Activated CD8-positive, alpha-beta T cell treated with anti-CD3 and anti-CD28 coated beads for 36 hours (primary cell): Measurements from ENCODE around the gene NIN. TPM values are rescaled to one million over a fixed set of nuclear protein-coding genes. Genes with fewer than 3 reads are reported as not detected.

Experiments
- ATAC-seq: fragments of 200-7000 bp; cut with Tn5 transposase; one replicate; pipeline ENCODE4 v1.10.0; 2021; ENCODE audit warnings: mild to moderate bottlenecking, moderate library complexity
- CTCF ChIA-PET: fragments of 350-600 bp; sonication (Branson Sonifier 250); formaldehyde crosslinking; loops from one replicate; lab custom pipeline; 2021; ENCODE audit warnings: antibody characterized with exemption; lab: Charles Lee
- POLR2A ChIA-PET: fragments of 350-600 bp; sonication (Branson Sonifier 250); formaldehyde crosslinking; loops from one replicate; lab custom pipeline; 2021; ENCODE audit warnings: antibody characterized with exemption; lab: Charles Lee
- DNase-seq: peaks from one replicate; pipeline ENCODE4 v3.0.0-alpha.2; 2020
- H3K27ac Mint-ChIP-seq: one replicate; pipeline ENCODE4 v1.8.0; 2021; ENCODE audit warnings: mild to moderate bottlenecking, mixed read lengths
- H3K27me3 Mint-ChIP-seq: one replicate; pipeline ENCODE4 v1.8.0; 2021; ENCODE audit warnings: mixed read lengths
- H3K36me3 Mint-ChIP-seq: one replicate; pipeline ENCODE4 v1.8.0; 2021; ENCODE audit warnings: low read depth, mixed read lengths
- H3K4me1 Mint-ChIP-seq: one replicate; pipeline ENCODE4 v1.8.0; 2021; ENCODE audit warnings: low read depth, mixed read lengths
- H3K4me3 Mint-ChIP-seq: one replicate; pipeline ENCODE4 v1.8.0; 2021; ENCODE audit warnings: mild to moderate bottlenecking, moderate library complexity, mixed read lengths
- H3K9me3 Mint-ChIP-seq: one replicate; pipeline ENCODE4 v1.8.0; 2021; ENCODE audit warnings: mixed read lengths
- intact Hi-C: fragments of 100-400 bp; cut with micrococcal nuclease; formaldehyde crosslinking; loops from one replicate; pipeline ENCODE4 v1.10.0; 2022
- total RNA-seq, 2 experiments: library from RNA; stranded (reverse); gene quantifications; one replicate each; pipeline ENCODE4 v1.2.3, GENCODE V29; 2021
- TF ChIP-seq, protein P1 (sequence below): fragments of 200-600 bp; IDR thresholded peaks from one replicate; pipeline ENCODE4 v1.8.0; 2022; ENCODE audit warnings: antibody characterized with exemption, mild to moderate bottlenecking

The NIN gene
- total RNA-seq, 2 experiments from 2014 or later = 71.9 to 72.8 TPM

DNA sequence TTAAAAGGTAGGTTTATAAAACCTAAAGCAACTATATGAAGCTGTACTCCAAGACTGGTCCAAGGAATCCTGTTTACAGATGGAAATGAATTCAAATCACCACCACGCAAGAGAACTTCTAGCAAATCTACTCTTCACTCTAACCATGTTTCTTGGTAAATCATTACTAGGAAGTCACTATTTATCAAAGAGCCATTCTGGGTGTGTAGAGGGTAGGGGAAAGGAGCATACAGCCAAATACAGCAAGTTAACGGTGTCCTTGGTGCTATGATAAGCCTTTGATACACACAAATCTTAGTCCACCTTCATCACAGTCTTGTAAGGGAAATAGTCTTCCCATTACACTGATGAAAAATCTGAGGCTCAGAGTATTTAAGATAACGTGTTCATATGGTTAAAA lies 16.8 kb downstream of the NIN start:
- ATAC-seq (no peak), DNase-seq (no peak)
- TF ChIP-seq, protein P1, sequence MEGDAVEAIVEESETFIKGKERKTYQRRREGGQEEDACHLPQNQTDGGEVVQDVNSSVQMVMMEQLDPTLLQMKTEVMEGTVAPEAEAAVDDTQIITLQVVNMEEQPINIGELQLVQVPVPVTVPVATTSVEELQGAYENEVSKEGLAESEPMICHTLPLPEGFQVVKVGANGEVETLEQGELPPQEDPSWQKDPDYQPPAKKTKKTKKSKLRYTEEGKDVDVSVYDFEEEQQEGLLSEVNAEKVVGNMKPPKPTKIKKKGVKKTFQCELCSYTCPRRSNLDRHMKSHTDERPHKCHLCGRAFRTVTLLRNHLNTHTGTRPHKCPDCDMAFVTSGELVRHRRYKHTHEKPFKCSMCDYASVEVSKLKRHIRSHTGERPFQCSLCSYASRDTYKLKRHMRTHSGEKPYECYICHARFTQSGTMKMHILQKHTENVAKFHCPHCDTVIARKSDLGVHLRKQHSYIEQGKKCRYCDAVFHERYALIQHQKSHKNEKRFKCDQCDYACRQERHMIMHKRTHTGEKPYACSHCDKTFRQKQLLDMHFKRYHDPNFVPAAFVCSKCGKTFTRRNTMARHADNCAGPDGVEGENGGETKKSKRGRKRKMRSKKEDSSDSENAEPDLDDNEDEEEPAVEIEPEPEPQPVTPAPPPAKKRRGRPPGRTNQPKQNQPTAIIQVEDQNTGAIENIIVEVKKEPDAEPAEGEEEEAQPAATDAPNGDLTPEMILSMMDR = no peak
- ChIA-PET POLR2A (interaction anchor here (1.0 kb wide), 1 partner anchor 145 kb away, joined by 3 read pairs; no protein-coding TSS in a partner anchor), CTCF (interaction anchor here (1.0 to 1.7 kb wide), 3 partner anchors 29 to 46 kb away, joined by 4 read pairs; no protein-coding TSS in a partner anchor)
- Mint-ChIP-seq H3K36me3 (peaks cover 47% of the 10 kb centered on the region), H3K27me3 (no peaks in the 10 kb centered on the region), H3K4me1 (peaks cover 62% of the 10 kb centered on the region), H3K9me3 (peaks cover 15% of the 10 kb centered on the region), H3K4me3 (peak overlapping the region; percentile 60), H3K27ac (peak overlapping the region; percentile 94)
- intact Hi-C loops = no loop called here

GRCh38 chr14:50813544-50813863 lies 17.5 kb downstream of the NIN start:
- TF ChIP-seq, protein P1 = no peak
- peak overlapping the region; percentile 99 for H3K27ac Mint-ChIP-seq
- H3K4me1 Mint-ChIP-seq = peaks cover 61% of the 10 kb centered on the region
- peaks cover 14% of the 10 kb centered on the region for H3K9me3 Mint-ChIP-seq
- intact Hi-C loops = loop anchor here (2.0 kb wide), 1 partner anchor 17 kb away; no protein-coding TSS in a partner anchor
- ChIA-PET CTCF (interaction anchor here (1.0 to 2.6 kb wide), 5 partner anchors 10 to 47 kb away, joined by 3 to 9 read pairs (median 4); no protein-coding TSS in a partner anchor), POLR2A (interaction anchor here (1.6 to 2.4 kb wide), 3 partner anchors 9 to 18 kb away, joined by 6 to 12 read pairs (median 10); partner anchors contain the start of gene NIN)
- peaks cover 45% of the 10 kb centered on the region for H3K36me3 Mint-ChIP-seq
- no peak for DNase-seq
- H3K4me3 Mint-ChIP-seq = peak overlapping the region; percentile 78
- H3K27me3 Mint-ChIP-seq = no peaks in the 10 kb centered on the region
- peak; percentile 70 for ATAC-seq

DNA sequence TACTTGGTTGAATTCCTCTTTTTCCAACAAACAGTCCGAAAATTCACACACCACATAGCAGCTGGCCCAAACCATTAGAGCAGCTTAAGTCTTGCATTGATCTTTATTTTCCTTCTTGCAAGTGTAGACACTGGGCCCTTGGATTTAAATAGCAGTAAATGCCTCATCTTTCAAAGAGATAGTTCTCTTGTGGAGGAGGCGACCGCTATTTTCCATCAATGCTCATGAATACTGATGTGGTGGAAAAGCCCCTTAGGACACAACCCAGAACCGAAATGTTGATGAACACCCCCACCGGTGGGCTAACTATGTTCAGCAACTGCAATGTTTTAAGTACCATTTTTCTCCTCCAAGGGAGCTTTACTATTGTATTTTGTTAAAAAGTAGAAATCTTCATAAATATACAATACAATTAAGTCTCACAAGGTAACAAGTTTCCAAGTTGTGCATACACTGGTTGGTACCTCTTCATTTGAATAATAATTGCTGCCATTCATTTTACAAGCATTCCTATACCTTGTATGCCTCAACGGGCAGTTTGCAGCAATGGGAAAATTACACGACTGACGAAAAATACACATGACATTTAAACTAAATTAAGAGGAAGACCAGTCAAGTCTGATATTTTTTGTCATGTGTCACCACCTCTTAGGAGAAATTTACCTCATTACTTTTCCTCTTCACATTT lies 18.0 kb downstream of the NIN start:
- H3K4me1 Mint-ChIP-seq = peaks cover 59% of the 10 kb centered on the region
- no peaks in the 10 kb centered on the region for H3K27me3 Mint-ChIP-seq
- ATAC-seq = peak; percentile 62
- TF ChIP-seq, protein P1 = no peak
- peak overlapping the region; percentile 99 for H3K27ac Mint-ChIP-seq
- intact Hi-C loops = loop anchor here (2.0 kb wide), 1 partner anchor 16 kb away; no protein-coding TSS in a partner anchor
- H3K4me3 Mint-ChIP-seq = peak overlapping the region; percentile 78
- peaks cover 42% of the 10 kb centered on the region for H3K36me3 Mint-ChIP-seq
- peak; percentile 65 for DNase-seq
- ChIA-PET CTCF (interaction anchor here (1.2 to 2.6 kb wide), 4 partner anchors 9 to 47 kb away, joined by 3 to 9 read pairs (median 4); no protein-coding TSS in a partner anchor), POLR2A (interaction anchor here (0.7 to 2.4 kb wide), 7 partner anchors 10 to 26 kb away, joined by 3 to 12 read pairs (median 6); partner anchors contain the start of gene NIN)
- peaks cover 14% of the 10 kb centered on the region for H3K9me3 Mint-ChIP-seq

DNA sequence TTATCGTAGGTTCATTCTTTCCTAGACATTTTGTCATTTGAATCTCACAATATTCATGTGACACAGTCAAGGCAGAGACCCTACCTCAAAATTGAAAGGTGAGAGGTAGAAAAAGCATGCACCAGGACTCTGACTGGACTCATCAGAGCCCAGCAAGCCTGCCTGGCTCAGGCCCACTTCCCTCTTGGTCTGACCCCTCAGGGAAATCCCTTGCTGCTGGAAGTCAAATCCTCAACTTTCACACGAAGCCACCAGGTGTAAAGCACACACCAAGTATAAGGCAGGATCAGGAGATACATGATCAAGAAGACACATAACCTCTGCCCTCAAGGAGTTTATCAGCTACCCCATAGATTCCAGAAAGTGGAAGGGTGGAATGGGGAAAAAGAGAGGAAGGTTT lies 18.8 kb downstream of the NIN start:
- peak overlapping the region; percentile 78 for H3K4me3 Mint-ChIP-seq
- peak overlapping the region; percentile 99 for H3K27ac Mint-ChIP-seq
- intact Hi-C loops = loop anchor here (2.0 kb wide), 1 partner anchor 15 kb away; no protein-coding TSS in a partner anchor
- H3K36me3 Mint-ChIP-seq = peaks cover 44% of the 10 kb centered on the region
- POLR2A ChIA-PET = interaction anchor here (0.7 to 2.4 kb wide), 7 partner anchors 11 to 26 kb away, joined by 3 to 12 read pairs (median 6); partner anchors contain the start of gene NIN
- H3K9me3 Mint-ChIP-seq = peaks cover 14% of the 10 kb centered on the region
- TF ChIP-seq, protein P1 = no peak
- ATAC-seq (no peak), DNase-seq (no peak)
- H3K27me3 Mint-ChIP-seq = no peaks in the 10 kb centered on the region
- CTCF ChIA-PET = interaction anchor here (1.2 to 2.6 kb wide), 5 partner anchors 8 to 48 kb away, joined by 3 to 9 read pairs (median 4); no protein-coding TSS in a partner anchor
- peaks cover 67% of the 10 kb centered on the region for H3K4me1 Mint-ChIP-seq
